Spleen (tissue), 7 donors: Measurements from ENCODE around the gene RPF1.

Experiments
- POLR2A ChIP-seq, 3 donors: fragments of 450-650 bp; IDR thresholded peaks; one replicate each; pipeline ENCODE4 v1.5.1; 2017; ENCODE audit warnings: antibody characterized with exemption in 3 of 3, mild to moderate bottlenecking in 1 of 3
- TF ChIP-seq, protein P1 (sequence below), 11 experiments: fragments of 200-600 bp in 7 of 11; fragments of 450-650 bp in 4 of 11; sonication (generic) in 4 of 11; IDR thresholded peaks in 8 of 11; conservative IDR thresholded peaks in 3 of 11; 1 replicate in 7 of 11; 2 replicates in 4 of 11; pipeline versions ENCODE4 v1.4.0 to v1.8.0; 2016 to 2021; ENCODE audit warnings: antibody characterized with exemption in 11 of 11, inconsistent platforms in 4 of 11, mild to moderate bottlenecking in 1 of 11
- donor health status: DM: no; HTN: no; CAD: no; lungs with moderate emphysema.
- donor health status: DM: no; HTN: no; CAD: no.
- donor health status: DM: no; HTN: no; CAD: no.

- no peak for TF ChIP-seq POLR2A (IDR thresholded peaks at IDR 0.05)
- TF ChIP-seq, protein P1, sequence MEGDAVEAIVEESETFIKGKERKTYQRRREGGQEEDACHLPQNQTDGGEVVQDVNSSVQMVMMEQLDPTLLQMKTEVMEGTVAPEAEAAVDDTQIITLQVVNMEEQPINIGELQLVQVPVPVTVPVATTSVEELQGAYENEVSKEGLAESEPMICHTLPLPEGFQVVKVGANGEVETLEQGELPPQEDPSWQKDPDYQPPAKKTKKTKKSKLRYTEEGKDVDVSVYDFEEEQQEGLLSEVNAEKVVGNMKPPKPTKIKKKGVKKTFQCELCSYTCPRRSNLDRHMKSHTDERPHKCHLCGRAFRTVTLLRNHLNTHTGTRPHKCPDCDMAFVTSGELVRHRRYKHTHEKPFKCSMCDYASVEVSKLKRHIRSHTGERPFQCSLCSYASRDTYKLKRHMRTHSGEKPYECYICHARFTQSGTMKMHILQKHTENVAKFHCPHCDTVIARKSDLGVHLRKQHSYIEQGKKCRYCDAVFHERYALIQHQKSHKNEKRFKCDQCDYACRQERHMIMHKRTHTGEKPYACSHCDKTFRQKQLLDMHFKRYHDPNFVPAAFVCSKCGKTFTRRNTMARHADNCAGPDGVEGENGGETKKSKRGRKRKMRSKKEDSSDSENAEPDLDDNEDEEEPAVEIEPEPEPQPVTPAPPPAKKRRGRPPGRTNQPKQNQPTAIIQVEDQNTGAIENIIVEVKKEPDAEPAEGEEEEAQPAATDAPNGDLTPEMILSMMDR (IDR thresholded peaks at IDR 0.05 in 8 of 11, conservative IDR thresholded peaks at IDR 0.05 in 3 of 11), result no peak
These were observed 25.8 kb downstream of the RPF1 start for GRCh38 chr1:84504580-84505492.
